PFSK-1 (cell line): Measurements from ENCODE around the gene TRAK1.

Experiments used
- POLR2AphosphoS5 ChIP-seq: IDR thresholded peaks from 2 replicates; pipeline ENCODE4 v1.6.1; 2012; ENCODE audit warnings: low read depth, mild to moderate bottlenecking, control low read depth, low read length, moderate library complexity
- SIN3A ChIP-seq: IDR thresholded peaks from 2 replicates; pipeline ENCODE4 v1.6.1; 2012; ENCODE audit warnings: mild to moderate bottlenecking, low read length, moderate library complexity, borderline replicate concordance; ENCODE audit not compliant: insufficient read depth
- TAF1 ChIP-seq: IDR thresholded peaks from 2 replicates; pipeline ENCODE4 v1.6.1; 2012; ENCODE audit warnings: low read length, control low read depth, borderline replicate concordance; ENCODE audit not compliant: insufficient read depth
- TF ChIP-seq, protein P1 (sequence below), 2 experiments: IDR thresholded peaks; 2 replicates each; pipeline versions ENCODE4 v1.6.1 to v1.8.0; 2011 to 2012; ENCODE audit warnings: low read depth in 2 of 2, low read length in 2 of 2, control low read depth in 1 of 2, inconsistent platforms in 1 of 2, mild to moderate bottlenecking in 1 of 2, moderate library complexity in 1 of 2; ENCODE audit not compliant: insufficient read depth in 1 of 2

DNA sequence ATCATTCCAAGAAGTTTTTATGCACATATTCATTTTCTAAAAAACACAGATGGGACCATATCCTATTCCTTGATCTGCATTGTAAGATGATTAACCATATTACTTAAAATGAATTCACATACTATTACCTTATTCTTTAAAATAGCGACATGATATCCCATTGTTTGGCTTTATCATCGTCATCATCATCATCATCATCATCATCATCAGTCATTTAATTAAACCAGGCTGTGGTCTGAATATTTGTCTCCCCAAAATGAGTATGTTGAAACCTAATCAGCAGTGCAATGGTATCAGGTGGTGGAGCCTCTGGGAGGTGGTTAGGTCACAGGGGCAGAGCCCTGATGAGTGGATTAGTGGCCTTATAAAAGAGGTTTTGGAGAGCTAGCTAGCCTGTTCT is 4.4 kb downstream of the TRAK1 start:
- TF ChIP-seq, protein P1, sequence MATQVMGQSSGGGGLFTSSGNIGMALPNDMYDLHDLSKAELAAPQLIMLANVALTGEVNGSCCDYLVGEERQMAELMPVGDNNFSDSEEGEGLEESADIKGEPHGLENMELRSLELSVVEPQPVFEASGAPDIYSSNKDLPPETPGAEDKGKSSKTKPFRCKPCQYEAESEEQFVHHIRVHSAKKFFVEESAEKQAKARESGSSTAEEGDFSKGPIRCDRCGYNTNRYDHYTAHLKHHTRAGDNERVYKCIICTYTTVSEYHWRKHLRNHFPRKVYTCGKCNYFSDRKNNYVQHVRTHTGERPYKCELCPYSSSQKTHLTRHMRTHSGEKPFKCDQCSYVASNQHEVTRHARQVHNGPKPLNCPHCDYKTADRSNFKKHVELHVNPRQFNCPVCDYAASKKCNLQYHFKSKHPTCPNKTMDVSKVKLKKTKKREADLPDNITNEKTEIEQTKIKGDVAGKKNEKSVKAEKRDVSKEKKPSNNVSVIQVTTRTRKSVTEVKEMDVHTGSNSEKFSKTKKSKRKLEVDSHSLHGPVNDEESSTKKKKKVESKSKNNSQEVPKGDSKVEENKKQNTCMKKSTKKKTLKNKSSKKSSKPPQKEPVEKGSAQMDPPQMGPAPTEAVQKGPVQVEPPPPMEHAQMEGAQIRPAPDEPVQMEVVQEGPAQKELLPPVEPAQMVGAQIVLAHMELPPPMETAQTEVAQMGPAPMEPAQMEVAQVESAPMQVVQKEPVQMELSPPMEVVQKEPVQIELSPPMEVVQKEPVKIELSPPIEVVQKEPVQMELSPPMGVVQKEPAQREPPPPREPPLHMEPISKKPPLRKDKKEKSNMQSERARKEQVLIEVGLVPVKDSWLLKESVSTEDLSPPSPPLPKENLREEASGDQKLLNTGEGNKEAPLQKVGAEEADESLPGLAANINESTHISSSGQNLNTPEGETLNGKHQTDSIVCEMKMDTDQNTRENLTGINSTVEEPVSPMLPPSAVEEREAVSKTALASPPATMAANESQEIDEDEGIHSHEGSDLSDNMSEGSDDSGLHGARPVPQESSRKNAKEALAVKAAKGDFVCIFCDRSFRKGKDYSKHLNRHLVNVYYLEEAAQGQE (IDR thresholded peaks at IDR 0.05; ENCODE audit: insufficient read depth in 1 of 2, low read depth in 2 of 2, low read length in 2 of 2): no peak
- TF ChIP-seq TAF1: no peak
- no peak for TF ChIP-seq SIN3A
- no peak for TF ChIP-seq POLR2AphosphoS5
